ENCODE results near the gene MAB21L3.

GRCh38 chr1:116170721-116171589, 59.8 kb downstream of the MAB21L3 start:
- TF ChIP-seq CTCF (IDR thresholded peaks at IDR 0.05) (no peak), POLR2A (IDR thresholded peaks at IDR 0.05) (no peak)

All from breast epithelium (tissue), 3 donors.